ENCODE data around the gene IDNK.
"Not testable (repeated sequence)": the region's sequence is repeated elsewhere in the genome, so short reads cannot be mapped to it uniquely, and the experiment has no call there.

Gene IDNK

GRCh38 chr9:83622939-83623678 lies at the start of gene IDNK:
TSS of gene IDNK (plus strand) at chr9:83623143. CDS start at chr9:83623172, 29 bp downstream.
- DNase-seq = no peak

GRCh38 chr9:83574482-83574881 lies 48.5 kb upstream of the IDNK start:
- no peak for DNase-seq

GRCh38 chr9:83582029-83582428 lies 40.9 kb upstream of the IDNK start:
- DNase-seq = no peak

GRCh38 chr9:83583151-83584014 lies 39.6 kb upstream of the IDNK start:
- no peak for DNase-seq

- no peak for DNase-seq
Measured at GRCh38 chr9:83584995-83585394, 37.9 kb upstream of the IDNK start.

GRCh38 chr9:83588256-83588655 lies 34.7 kb upstream of the IDNK start:
- DNase-seq = no peak

GRCh38 chr9:83596899-83597504 lies 25.9 kb upstream of the IDNK start:
- no peak for DNase-seq

- no peak for DNase-seq
Measured at GRCh38 chr9:83598487-83598886, 24.5 kb upstream of the IDNK start.

- no peak for DNase-seq
Measured at GRCh38 chr9:83599071-83599470, 23.9 kb upstream of the IDNK start.

GRCh38 chr9:83601463-83601862 lies 21.5 kb upstream of the IDNK start:
- no peak for DNase-seq

GRCh38 chr9:83607620-83608019 lies 15.3 kb upstream of the IDNK start:
- not testable (repeated sequence) for DNase-seq

GRCh38 chr9:83613298-83613697 lies 9.6 kb upstream of the IDNK start:
- DNase-seq = not testable (repeated sequence)

- DNase-seq = no peak
Measured at GRCh38 chr9:83617299-83617698, 5.6 kb upstream of the IDNK start.

GRCh38 chr9:83620841-83621636 lies 1.9 kb upstream of the IDNK start:
- DNase-seq = peak; percentile 2

GRCh38 chr9:83622433-83622938 lies 457 bp upstream of the IDNK start:
- DNase-seq = no peak

GRCh38 chr9:83623679-83624076 lies 735 bp downstream of the IDNK start:
- DNase-seq = no peak

- DNase-seq = no peak
Measured at GRCh38 chr9:83625178-83625577, 2.2 kb downstream of the IDNK start.

- DNase-seq = no peak
Measured at GRCh38 chr9:83628540-83628939, 5.6 kb downstream of the IDNK start.

GRCh38 chr9:83629433-83630104 lies 6.6 kb downstream of the IDNK start:
- DNase-seq = no peak

- DNase-seq = no peak
Measured at GRCh38 chr9:83630938-83631457, 8.1 kb downstream of the IDNK start.

- DNase-seq = no peak
Measured at GRCh38 chr9:83633255-83633654, 10.3 kb downstream of the IDNK start.

- no peak for DNase-seq
Measured at GRCh38 chr9:83633676-83634075, 10.7 kb downstream of the IDNK start.

Data from SHP77 treated with DMSO at 0.1 percent for 48 hours (cell line).